HG03095 (cell line): ENCODE data around the gene ABO.
"Not testable (repeated sequence)": the region's sequence is repeated elsewhere in the genome, so short reads cannot be mapped to it uniquely, and the experiment has no call there.

Experiments
- ATAC-seq: cut with Tn5 transposase; IDR thresholded peaks from one replicate; pipeline ENCODE4 v1.9.1; 2021; ENCODE audit warnings: moderate library complexity; ENCODE audit not compliant: unreplicated experiment

The ABO gene

GRCh38 chr9:133227242-133227860, 47.6 kb downstream of the ABO start:
- ATAC-seq, result no peak

GRCh38 chr9:133226219-133227171, 48.5 kb downstream of the ABO start:
- ATAC-seq, result no peak

- ATAC-seq, result no peak
Measured at GRCh38 chr9:133225171-133226011, 49.6 kb downstream of the ABO start.

GRCh38 chr9:133224762-133225161, 50.2 kb downstream of the ABO start:
- no peak for ATAC-seq

GRCh38 chr9:133223159-133223756, 51.7 kb downstream of the ABO start:
- not testable (repeated sequence) for ATAC-seq

- ATAC-seq, result not testable (repeated sequence)
Measured at GRCh38 chr9:133221994-133222393, 53.0 kb downstream of the ABO start.

GRCh38 chr9:133221177-133221809, 53.7 kb downstream of the ABO start:
- no peak for ATAC-seq

GRCh38 chr9:133218049-133218975, 56.7 kb downstream of the ABO start:
- not testable (repeated sequence) for ATAC-seq

- not testable (repeated sequence) for ATAC-seq
Measured at GRCh38 chr9:133217333-133217988, 57.5 kb downstream of the ABO start.

- not testable (repeated sequence) for ATAC-seq
Measured at GRCh38 chr9:133214276-133214675, 60.7 kb downstream of the ABO start.

- ATAC-seq, result no peak
Measured at GRCh38 chr9:133210609-133211008, 64.4 kb downstream of the ABO start.

GRCh38 chr9:133210202-133210532, 64.8 kb downstream of the ABO start:
- ATAC-seq, result no peak

GRCh38 chr9:133209327-133210201, 65.4 kb downstream of the ABO start:
- ATAC-seq, result not testable (repeated sequence)

GRCh38 chr9:133208880-133209300, 66.1 kb downstream of the ABO start, which contains the start of gene OBP2B:
Gene OBP2B (minus strand): TSS chr9:133209250. CDS start chr9:133209199, 51 bp downstream.
- not testable (repeated sequence) for ATAC-seq

GRCh38 chr9:133208171-133208879, 66.7 kb downstream of the ABO start:
- not testable (repeated sequence) for ATAC-seq

- no peak for ATAC-seq
Measured at GRCh38 chr9:133207540-133208170, 67.3 kb downstream of the ABO start.
